ENCODE results near the gene TMEM198. TPM values are rescaled to one million over a fixed set of nuclear protein-coding genes. Genes with fewer than 3 reads are reported as not detected.

The TMEM198 gene, protein sequence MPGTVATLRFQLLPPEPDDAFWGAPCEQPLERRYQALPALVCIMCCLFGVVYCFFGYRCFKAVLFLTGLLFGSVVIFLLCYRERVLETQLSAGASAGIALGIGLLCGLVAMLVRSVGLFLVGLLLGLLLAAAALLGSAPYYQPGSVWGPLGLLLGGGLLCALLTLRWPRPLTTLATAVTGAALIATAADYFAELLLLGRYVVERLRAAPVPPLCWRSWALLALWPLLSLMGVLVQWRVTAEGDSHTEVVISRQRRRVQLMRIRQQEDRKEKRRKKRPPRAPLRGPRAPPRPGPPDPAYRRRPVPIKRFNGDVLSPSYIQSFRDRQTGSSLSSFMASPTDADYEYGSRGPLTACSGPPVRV
- 1 to 10 TPM; 2.7 to 5.0 (median 3.6) TPM for polyA plus RNA-seq (ENCODE audit: insufficient read length in 4 of 4)

DNA sequence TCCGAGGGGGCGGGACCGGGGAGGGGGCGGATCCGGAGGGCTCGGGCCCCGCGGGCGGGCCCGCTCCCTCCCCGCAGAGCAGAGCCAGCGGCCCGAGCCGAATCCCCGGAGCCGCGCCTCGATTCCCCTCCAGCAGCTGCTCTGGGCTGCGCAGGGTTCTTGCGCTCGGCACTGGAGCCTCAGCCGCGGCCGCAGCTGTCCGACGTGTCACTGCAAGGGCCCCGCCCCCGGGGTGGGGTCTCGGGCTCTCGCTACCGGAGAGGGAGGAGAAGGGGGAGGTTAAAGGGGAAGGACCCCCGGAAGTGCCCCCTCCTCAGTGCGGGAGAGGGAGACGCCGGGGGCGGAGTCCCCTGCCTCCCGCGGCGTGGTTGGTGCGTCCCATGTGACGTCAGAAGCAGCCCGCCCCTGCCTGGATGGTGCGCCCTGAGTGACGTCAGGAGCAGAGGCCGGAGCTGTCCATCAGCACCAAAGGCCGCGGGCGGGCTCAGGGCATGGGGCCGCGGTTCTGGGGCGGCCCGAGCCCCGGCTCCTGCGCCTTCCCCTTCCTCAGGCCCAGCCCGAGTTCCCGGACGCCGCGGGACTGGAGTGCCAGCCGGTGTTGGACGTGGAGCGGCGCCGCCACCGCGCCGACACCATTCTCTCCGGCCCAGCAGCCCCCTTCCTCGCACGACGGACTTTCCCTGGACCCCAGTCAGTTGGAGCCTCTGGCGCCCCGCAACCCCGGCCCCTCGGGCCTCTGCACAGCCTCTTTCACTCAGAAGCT is at the start of gene TMEM198, which contains the start of gene CHPF:
Gene TMEM198, plus strand, starts transcription at position 433 of the 763 bp plus-strand sequence. CDS start 700 bp downstream, outside the sequence.
Gene CHPF, minus strand, starts transcription at position 214 of the 763 bp plus-strand sequence. CDS start 271 bp downstream, outside the sequence.
- peak; percentile 83 to 97 (median 96) for DNase-seq (ENCODE audit: low read depth in 4 of 4, low spot score in 2 of 4)

DNA sequence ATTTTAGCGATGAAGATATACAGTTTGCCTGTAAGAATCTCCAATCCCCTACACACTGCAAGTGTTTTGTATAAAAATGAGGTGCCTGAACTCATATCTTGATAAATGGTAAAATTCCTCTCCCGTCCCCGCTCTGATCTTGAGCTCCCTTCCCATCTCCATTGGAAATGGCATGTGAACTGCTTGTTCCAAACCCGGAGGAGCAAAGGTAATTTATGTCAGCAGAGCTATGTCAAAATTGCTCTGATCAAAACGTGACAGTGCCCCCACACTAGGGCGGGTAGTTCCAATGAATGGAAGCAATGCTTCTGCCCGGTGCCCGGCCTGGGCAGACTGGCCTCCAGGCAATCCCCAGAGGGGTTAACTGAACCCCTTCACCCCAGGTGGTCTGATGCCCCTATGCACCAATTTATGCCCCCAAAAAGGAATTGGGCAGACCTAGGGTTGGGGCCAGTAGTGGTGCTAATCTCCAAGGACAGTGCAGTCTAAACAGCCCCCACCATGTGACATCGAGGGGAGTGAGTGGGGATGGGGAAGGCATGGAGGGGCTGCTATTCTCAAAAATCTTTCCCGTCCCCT is 48.8 kb upstream of the TMEM198 start:
- no peak for DNase-seq (ENCODE audit: low read depth in 4 of 4, low spot score in 2 of 4)

DNA sequence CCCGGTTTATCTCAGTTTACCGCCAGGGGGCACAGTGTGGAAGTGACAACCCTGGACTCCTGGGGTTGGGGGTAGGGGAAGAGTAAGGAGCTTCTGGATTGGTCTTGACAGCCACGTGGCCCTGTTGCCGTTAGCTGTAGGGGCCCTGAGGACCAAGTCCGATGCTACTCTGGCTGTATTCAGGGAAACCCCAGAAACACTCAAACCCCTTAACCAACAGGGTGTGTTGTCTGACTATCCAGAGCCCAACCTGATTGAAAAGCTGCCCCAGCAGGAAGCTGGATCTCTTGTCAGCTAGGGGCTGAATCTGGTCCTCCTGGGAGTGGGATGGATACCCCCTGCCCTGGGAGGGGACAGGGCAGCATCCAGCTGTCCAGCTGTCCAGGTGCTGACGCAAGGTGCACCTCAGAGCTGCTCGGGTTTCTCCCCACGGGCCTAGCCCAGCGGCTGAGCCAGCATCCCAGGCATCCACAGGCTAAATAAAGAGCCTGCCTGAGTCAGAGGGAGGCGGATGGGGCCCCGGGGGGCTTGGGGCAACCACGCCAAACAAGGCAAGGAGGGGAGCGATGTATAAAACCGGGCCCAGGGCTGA is 48.2 kb upstream of the TMEM198 start:
- no peak for DNase-seq (ENCODE audit: low read depth in 4 of 4, low spot score in 2 of 4)

DNA sequence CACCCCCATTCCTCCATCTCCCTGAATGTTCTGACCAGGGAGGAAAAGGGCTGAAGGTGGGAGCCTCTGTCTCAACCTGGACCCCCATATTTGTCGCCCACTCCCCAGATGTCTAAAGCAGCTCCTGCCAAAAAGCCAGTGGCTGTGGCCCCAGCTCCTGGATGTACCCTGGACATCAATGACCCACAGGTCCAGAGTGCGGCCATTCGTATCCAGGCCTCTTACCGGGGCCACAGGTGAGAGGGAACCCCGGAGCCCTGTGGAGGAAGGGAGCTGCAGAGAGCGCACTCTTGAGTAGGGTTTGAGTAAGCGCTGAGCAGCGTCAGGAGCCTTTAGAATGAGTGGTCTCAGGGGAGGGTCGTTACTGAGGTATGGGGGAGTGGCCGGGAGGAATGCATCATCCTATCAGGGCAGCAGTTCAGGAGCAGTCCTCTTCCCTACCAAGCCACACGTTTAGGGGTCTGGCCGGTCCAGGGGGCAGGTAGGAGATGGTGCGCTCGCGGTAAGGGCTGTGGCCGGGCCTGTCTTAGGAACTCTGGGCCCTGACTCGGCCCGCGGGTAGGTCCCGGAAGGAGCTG is 47.5 kb upstream of the TMEM198 start:
- DNase-seq (ENCODE audit: low read depth in 4 of 4, low spot score in 2 of 4): no peak

DNA sequence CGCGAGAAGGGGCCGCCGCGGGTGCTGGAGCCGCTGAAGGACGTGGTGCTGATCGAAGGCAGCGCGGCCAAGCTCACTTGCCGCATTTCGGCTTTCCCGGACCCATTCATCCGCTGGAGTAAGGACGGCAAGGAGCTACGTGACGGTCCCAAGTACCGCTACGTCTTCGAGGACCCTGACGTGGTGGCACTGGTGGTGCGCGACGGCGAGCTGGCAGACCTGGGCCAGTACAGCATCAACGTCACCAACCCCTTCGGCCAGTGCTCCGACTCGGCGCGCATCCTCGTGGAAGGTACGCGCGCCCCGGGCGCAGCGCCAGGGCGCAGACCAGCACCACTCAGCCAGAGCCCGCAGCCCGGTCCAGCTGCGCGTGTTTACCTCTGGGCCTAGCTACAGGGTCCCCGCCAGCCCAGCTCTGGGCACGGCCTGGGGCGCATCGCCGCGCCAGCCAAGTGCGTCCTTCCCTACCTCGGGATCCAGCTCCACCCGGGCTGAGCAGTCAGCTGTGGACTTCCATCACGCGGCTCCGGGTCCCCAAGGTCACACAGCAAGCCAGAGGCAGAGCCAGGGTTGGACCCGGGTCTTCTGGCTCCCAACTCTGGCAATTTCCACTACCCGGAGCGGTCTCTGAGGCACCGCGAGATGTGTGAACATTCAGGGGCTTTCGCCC is 46.9 kb upstream of the TMEM198 start:
- DNase-seq (ENCODE audit: low read depth in 4 of 4, low spot score in 2 of 4): no peak

DNA sequence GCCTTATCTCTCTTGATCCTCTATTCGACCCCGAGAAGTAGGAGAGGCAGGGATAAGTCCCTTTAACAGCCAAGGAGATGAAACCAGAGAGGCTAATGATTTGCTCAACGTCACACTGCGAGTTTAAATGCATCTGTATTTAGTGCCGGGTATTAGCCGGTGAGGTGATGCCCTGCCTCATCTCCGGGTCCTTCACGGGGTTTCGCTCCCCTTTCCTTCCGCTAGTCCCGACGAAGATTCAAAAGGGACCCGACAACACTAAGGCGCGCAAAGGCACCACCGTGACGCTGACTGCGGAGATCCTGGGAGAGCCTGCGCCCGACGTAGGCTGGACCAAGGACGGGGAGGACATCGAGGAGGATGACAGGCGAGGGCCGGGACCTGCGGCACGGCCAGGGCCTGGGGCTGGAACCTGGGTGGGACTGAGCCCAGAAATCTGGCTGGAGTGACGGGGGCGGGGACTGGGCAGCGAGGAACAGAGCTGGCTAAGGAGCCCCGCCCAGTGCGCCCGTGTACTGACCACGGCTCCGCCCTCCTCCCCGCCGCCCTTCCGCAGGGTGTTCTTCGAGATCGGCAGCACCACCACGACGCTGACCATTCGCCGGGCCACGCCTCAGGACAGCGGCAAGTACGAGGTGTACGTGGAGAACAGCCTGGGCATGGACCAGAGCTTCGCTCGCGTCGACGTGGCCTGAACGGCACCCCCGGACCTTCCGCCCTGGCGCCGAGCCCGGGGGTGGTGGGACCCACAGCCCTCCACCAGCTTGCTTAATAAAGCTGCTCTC is 46.1 kb upstream of the TMEM198 start:
- DNase-seq (ENCODE audit: low read depth in 4 of 4, low spot score in 2 of 4): no peak

DNA sequence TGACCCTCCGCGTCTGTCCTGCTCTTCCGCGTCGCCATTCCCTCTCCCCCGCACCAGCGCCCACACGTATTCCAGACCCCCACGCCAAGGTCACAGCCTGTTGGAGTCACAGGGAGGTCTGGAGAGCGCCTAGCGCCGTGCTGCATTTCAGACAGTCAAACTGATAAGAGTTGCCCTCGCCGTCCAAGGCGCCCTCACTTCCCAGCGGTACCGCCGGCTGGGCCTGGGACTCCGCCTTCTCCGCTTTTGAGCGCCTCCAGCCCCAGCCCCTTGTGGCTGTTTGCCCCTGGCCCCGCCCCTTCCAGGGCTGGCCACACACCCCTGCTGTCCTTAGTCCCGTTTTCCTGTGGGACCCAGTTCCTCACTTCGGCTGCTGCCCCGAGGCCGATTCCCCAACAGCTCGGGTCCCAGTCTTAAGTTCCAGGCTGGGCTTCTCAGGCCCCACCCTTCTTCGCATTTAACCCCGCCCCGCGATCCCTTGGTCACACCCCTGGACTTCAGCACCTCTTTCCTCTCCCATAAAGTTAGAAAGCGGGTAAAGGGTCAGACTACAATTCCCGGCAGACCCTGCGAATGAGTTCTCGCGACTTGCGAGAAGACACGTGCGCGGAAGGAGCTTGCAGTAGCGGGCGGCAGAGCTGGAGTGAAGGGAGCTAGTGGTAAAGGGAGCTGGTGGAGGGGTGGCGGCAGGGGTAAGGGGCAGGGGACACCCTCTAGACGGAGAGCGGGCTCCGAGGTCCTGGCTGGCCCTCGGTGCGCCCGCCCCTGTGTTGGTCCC is 45.4 kb upstream of the TMEM198 start, which contains the start of gene GMPPA:
Gene GMPPA, plus strand, starts transcription at position 612 of the 778 bp plus-strand sequence. CDS start 1,085 bp downstream, outside the sequence.
- peak; percentile 91 to 99 (median 94) for DNase-seq (ENCODE audit: low read depth in 4 of 4, low spot score in 2 of 4)

DNA sequence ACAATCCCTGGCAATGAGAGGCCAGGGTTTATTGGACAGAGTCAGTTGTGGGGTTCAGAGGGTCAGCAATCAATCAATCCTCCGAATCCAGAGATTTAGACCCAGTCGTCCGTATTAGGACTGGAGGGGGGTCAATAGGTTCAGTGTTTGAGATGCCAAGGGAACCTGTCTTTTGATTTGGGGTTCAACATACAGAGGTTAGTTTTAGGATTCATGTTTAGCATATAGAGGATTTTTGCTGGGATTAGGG is 44.8 kb upstream of the TMEM198 start:
- no peak for DNase-seq (ENCODE audit: low read depth in 4 of 4, low spot score in 2 of 4)

DNA sequence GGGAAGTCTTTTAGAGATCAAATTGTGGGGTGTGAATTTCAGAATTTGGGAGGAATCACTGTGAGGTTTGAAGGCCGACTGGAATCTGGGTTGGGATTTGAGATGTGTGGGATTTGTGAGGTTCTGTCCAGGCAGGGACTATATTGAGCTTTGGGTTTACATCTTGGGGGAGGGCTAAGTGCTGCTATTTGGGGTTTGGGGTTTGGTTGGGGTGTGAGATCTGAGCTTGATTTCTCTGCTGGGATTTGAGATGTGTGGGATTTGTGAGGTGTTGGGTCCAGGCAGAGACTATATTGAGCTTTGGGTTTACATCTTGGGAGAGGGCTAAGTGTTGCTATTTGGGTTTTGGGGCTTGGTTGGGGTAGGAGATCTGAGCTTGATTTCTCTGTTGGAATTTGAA is 44.3 kb upstream of the TMEM198 start:
- no peak for DNase-seq (ENCODE audit: low read depth in 4 of 4, low spot score in 2 of 4)

DNA sequence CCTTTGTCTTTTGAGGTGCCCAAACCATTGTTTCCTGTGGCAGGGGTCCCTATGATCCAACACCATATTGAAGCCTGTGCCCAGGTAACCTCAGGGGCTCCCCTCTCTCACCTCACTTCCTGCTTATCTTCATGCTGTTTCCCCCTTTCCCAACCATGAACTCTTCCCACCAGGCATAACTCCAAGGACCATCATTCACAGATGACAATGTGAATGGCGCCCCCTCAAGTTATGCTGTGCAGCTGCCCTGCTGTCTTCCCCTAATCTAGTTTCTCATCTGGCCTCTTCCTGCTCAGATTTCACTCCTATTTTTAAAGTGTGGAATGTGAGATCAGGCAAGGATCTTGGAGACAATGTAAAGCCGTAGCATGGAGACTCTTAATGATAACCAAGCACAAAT is 43.7 kb upstream of the TMEM198 start:
- DNase-seq (ENCODE audit: low read depth in 4 of 4, low spot score in 2 of 4): no peak

DNA sequence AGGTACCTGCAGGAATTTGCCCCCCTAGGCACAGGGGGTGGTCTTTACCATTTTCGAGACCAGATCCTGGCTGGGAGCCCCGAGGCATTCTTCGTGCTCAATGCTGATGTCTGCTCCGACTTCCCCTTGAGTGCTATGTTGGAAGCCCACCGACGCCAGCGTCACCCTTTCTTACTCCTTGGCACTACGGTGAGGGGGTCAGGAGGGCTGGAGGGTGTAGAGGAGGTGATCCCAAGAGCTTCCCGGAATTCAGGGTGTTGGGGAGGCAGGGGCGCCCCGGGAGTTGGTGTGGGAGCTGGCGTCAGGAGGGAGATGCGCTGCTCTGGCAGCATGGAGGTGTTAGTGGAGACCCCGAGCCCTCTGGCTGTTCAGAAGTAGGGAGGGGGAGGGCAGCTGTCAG is 42.0 kb upstream of the TMEM198 start:
- DNase-seq (ENCODE audit: low read depth in 4 of 4, low spot score in 2 of 4): no peak

DNA sequence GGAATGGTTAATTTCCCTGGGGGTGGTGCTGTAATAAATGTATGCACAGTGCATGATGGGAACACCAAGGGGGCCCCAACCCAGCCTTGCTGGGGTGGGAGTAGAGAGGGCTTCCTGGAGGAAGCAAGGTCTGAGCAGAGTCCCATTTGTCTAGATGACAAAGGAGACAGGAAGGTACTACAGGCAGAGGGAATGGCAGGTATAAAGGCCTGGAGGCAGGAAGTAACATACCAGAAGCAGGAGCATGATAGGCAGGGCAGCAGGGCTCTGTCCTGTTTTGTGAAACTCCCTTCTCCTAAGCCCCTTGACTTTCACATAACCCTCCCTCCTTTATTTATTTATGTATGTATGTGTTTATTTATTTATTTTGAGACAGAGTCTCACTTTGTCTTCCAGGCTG is 41.2 kb upstream of the TMEM198 start:
- DNase-seq (ENCODE audit: low read depth in 4 of 4, low spot score in 2 of 4): no peak

DNA sequence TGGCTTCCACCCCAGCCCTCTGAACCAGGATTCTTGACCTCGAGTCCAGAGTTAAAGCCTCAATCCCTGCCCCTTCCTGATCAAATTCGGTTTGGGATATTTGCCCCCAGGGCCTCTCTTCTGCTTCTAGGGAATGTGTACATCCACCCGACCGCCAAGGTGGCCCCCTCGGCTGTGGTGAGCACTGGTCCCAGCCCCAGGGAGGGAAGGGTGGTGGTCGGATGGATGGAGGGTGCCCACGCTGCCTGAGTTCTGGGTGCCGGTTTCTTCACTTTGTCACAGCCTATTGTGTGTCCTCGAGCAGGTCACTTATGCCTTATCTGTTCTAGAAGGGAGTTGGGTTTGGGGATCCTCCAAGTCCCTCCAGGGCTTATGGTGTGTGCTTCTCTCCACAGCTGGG is 38.2 kb upstream of the TMEM198 start:
- no peak for DNase-seq (ENCODE audit: low read depth in 4 of 4, low spot score in 2 of 4)

DNA sequence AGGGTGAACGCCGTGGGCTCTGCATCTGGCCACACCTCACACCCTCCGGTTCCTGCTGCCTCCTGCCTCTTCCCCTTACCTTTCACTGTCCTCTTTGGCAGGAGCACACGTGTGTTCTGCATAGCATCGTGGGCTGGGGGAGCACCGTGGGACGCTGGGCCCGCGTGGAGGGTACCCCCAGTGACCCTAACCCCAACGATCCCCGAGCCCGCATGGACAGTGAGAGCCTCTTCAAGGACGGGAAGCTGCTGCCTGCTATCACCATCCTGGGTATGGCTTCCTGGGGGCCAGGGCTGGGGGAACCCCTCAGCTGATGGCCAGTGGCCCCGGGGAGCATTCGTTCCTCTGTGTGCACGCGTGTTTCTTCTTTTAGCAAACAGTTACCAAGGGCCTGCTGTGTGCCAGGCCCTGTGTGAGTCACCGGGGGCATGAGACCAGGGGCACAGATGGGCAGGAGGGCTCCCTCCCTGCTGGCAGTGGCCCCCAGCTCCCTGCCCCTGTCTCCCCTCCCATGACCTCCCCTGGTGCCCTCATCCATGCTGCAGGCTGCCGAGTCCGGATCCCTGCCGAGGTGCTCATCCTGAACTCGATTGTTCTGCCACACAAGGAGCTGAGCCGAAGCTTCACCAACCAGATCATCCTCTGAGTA is 37.6 kb upstream of the TMEM198 start:
- DNase-seq (ENCODE audit: low read depth in 4 of 4, low spot score in 2 of 4): no peak

DNA sequence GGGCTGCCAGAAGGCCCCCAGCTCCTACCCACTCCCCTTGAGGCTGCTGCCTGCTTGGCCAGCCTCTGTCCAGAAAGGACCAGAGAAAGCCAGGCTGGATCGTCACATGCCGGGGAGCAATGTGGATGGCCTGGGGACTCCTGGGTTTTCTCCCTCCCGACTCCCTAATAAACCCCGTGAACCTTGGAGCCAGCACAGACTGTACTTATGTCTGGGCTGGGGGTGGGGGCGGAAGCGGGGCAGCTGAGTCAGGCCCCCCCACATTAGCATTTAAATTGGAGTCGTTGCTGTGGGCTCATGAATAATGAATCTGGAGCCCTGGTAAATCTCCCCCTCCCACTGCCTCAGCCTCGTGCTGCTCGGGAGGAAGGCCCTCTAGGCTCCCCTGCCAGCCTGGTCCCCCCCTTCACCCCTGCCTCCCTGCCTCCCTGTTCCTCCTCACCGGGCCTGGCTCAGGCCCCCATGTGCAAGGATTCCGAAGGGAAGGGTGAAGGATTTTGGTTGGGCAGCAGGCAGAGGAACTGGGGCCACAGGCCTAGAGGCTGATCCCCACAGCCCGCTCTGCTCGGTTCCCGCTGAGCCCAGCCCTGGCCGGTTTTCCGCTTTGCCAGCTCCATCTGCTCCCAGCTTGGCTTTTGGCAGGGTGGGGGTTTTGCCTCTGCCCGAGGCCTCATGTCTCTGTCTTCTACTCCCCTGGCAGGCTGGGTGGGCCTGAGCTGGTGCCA is 36.9 kb upstream of the TMEM198 start:
- no peak for DNase-seq (ENCODE audit: low read depth in 4 of 4, low spot score in 2 of 4)

DNA sequence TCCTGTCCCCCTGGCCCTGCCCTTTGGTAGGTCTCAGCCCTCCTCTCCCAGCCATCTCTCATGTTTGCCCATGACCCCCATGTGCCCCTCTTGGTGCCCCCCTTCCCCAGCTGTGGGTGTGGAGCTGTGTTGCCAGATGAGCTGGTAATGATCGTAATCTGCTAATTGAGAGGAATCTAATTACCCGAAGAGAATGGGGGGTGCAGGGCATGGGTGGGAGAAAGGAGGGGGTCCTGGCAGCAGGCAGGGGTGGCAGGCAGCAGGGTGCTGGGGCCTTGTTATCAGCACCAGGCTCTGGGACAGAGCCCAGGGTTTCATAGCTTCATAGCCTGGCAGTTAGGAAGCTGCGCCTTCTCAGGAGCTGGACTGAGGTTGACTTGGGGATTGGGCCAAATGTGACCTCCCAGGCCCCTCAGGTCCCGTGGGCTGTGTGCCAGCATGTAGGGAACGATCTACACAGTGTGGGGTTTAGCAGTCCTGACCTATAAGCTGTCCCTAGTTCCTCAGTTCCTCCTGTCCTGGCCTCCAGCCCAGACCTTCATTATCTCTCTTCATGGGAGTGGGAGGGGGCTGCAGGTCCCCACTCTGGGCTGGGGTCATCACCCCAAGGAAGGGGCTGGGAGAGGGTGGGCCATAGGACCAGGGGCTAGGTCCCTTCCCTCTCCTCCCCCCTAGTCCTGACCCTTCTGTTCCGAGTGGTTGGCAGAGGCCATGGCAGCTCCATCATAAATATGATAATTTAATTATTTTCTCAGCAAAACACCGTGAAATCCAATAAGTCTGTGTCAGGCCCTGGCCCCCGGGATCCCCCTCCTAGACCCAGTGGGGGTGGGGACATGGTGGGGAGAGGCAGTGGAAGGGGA is 36.0 kb upstream of the TMEM198 start:
- no peak for DNase-seq (ENCODE audit: low read depth in 4 of 4, low spot score in 2 of 4)

DNA sequence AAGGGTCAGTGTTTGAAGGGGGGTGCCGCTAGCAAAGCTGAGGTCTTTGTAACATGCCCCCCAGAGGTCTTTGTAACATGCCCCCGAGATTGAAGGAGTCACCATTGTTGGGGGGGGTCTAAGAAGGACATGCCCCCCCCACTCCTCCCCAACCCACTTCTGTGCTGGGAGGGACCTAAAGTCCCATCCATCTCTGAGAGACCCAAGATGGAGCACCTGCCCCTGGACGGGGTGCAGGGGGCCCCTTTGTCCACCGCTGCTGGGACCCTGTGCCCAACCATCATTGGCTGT is 35.4 kb upstream of the TMEM198 start:
- no peak for DNase-seq (ENCODE audit: low read depth in 4 of 4, low spot score in 2 of 4)
